Neural cell (in vitro differentiated cells): ENCODE results near the gene ADK.

Source experiments
- CTCF ChIP-seq: fragments of 450-650 bp; IDR thresholded peaks from 2 replicates; pipeline ENCODE4 v1.5.1; 2014; ENCODE audit warnings: antibody characterized with exemption, mild to moderate bottlenecking, moderate library complexity; ENCODE audit not compliant: poor library complexity, severe bottlenecking
- EP300 ChIP-seq: fragments of 450-650 bp; conservative IDR thresholded peaks from 2 replicates; pipeline ENCODE4 v1.6.1; 2014; ENCODE audit warnings: antibody characterized with exemption, mild to moderate bottlenecking, moderate library complexity; ENCODE audit not compliant: poor library complexity, severe bottlenecking
- EZH2 ChIP-seq: fragments of 200-600, 300-800 bp; shearing (Covaris generic), sonication (generic); IDR thresholded peaks from 2 replicates; pipeline ENCODE4 v1.6.1; 2014; ENCODE audit warnings: antibody characterized with exemption, low read length, borderline replicate concordance, mild to moderate bottlenecking; ENCODE audit not compliant: insufficient read depth, poor library complexity, severe bottlenecking
- MXI1 ChIP-seq: fragments of 450-650 bp; conservative IDR thresholded peaks from 2 replicates; pipeline ENCODE4 v1.6.1; 2014; ENCODE audit warnings: antibody characterized with exemption, mild to moderate bottlenecking; ENCODE audit not compliant: poor library complexity, severe bottlenecking
- POLR2AphosphoS5 ChIP-seq: IDR thresholded peaks from 2 replicates; pipeline ENCODE4 v1.6.1; 2012
- REST ChIP-seq: IDR thresholded peaks from 2 replicates; pipeline ENCODE4 v1.6.1; 2012; ENCODE audit warnings: borderline replicate concordance
- TAF1 ChIP-seq: IDR thresholded peaks from 2 replicates; pipeline ENCODE4 v1.6.1; 2012; ENCODE audit warnings: low read depth

DNA sequence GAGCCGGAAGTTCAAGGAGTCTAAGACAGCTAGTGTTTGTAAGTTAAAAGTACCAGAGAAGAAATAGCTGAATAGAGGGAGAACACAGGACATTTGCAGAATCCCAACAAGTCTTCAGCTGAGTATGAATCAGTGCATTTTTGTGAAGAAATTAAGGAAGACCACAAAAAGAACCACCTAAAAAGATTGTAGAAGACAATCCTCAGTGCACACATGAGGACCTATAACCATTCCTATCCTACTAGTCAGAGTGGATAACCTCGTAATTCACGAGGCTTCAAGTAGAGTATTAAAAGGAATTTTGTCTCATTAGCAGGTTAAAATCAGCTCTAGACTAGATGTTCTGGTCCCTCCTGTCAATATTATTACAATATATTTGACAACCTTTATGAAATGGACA is 380.0 kb downstream of the ADK start:
- no peak for TF ChIP-seq TAF1
- no peak for TF ChIP-seq CTCF
- TF ChIP-seq POLR2AphosphoS5 = no peak
- TF ChIP-seq EZH2 = no peak
- no peak for TF ChIP-seq EP300
- TF ChIP-seq MXI1 = no peak
- no peak for TF ChIP-seq REST
